H54 (cell line): Measurements from ENCODE around the gene PAGE5.

Source experiments
- DNase-seq: peaks from one replicate; pipeline ENCODE4 v3.0.0; 2011; ENCODE audit warnings: low spot score, mixed read lengths; ENCODE audit not compliant: insufficient read length
- FAIRE-seq: peaks from 3 replicates; lab custom pipeline; 2011; peaks lifted over from hg19 to GRCh38; lab: Jason Lieb, UNC
- POLR2A ChIP-seq: IDR thresholded peaks from 2 replicates; pipeline ENCODE4 v1.6.1; 2011; ENCODE audit warnings: low read depth, mild to moderate bottlenecking, low read length

Gene PAGE5, protein sequence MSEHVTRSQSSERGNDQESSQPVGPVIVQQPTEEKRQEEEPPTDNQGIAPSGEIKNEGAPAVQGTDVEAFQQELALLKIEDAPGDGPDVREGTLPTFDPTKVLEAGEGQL

DNA sequence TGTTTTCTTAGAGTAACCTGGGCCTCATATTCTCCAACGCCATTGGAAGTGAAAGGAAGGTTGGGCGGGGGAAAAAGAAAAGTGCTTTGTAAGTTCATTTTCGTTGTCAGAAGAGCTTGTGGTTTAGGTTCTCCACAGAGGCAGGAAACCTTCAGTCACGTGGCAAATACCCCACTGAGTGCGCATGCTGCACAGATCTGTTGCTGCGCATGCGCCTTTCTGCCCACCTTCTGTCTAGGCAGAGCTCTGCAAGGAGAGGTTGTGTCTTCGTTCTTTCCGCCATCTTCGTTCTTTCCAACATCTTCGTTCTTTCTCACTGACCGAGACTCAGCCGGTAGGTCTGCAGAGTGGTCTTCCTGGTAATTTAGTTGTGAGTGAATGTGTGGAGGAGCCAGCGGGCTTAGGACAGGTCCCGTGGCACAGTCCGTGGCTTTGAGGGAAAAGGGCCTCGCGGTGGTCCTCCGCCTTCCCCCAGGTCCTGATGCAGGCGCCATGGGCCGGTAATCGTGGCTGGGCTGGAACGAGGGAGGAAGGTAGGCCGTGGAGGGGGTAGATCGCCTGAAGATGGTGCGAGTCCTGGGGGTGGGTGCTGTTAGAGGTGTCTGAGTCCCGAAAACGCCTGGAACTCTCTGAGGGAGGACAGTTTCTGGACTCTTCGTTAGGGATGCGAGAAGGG is at the start of gene PAGE5:
Gene PAGE5 (plus strand): TSS at position 228 of the 676 bp plus-strand sequence. CDS start 1,037 bp downstream, outside the sequence.
- TF ChIP-seq POLR2A: no peak
- no peak for DNase-seq
- FAIRE-seq: no peak

DNA sequence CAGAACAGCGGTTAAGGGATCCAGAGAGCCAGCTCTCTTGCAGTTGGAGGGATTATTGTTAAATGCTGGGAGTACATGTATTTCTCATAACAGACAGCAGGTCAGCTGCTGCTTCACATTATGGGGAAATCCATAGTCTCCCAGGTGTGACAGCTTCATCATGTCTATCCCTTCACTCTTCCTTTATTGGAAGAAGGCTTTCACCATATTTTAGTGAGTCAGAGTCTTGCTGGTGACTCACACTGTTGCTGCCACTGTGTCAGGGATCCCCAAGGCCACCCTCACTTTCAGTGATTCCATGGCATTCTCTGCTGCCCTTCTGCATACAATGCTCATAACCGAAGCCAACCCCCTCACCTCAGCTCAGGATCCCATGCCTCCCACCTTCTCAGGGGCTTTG is 32.9 kb upstream of the PAGE5 start:
- FAIRE-seq: no peak
- no peak for DNase-seq

DNA sequence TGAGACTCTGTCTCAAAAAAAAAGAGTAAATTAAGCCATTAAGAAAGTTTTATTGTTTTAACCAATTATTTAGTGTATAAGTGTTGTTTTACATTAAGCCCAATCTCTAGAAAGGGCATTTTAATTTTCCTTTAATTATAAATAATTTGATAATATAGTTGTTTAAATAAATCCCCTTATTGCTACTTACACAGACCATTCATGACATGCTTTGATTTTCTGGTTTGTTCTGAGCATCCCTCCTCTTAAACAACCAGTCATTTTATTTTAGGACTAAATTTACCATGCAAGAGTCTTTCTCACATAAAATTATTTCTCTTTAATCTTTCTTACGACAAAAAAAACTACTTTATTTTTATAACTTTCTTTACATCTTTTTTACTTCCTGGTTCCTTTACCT is 23.5 kb upstream of the PAGE5 start:
- FAIRE-seq: no peak
- no peak for TF ChIP-seq POLR2A
- DNase-seq: no peak

More for the DNA sequence above, 32.9 kb upstream of the PAGE5 start:
- TF ChIP-seq POLR2A: no peak

DNA sequence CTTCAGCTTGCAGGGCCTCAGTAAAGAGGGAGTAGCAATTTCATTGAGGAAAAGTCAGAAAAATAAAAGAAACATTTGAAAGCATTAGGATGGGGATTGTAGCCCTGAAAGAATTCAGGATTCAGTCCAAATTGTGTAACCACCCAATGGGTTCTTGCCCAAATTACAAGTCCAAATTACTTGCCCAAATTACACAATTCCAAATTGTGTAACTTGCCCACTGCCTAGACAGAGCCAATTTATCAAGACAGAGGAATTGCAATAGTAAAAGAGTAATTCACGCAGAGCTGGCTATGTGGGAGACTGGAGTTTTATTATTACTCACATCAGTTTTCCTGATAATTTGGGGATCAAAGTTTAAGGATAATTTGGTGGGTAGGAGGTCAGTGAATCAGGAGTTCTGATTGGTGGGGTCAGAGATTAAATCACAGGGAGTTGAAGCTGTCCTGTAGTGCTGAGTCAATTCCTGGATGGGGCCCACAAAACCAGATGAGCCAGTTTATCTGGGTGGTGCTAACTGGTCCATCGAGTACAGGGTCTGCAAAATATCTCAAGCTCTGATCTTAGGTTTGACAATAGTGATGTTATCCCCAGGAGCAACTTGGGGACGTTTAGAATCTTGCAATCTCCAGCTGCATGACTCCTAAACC is 18.1 kb upstream of the PAGE5 start:
- DNase-seq (no peak), FAIRE-seq (no peak)
- no peak for TF ChIP-seq POLR2A

DNA sequence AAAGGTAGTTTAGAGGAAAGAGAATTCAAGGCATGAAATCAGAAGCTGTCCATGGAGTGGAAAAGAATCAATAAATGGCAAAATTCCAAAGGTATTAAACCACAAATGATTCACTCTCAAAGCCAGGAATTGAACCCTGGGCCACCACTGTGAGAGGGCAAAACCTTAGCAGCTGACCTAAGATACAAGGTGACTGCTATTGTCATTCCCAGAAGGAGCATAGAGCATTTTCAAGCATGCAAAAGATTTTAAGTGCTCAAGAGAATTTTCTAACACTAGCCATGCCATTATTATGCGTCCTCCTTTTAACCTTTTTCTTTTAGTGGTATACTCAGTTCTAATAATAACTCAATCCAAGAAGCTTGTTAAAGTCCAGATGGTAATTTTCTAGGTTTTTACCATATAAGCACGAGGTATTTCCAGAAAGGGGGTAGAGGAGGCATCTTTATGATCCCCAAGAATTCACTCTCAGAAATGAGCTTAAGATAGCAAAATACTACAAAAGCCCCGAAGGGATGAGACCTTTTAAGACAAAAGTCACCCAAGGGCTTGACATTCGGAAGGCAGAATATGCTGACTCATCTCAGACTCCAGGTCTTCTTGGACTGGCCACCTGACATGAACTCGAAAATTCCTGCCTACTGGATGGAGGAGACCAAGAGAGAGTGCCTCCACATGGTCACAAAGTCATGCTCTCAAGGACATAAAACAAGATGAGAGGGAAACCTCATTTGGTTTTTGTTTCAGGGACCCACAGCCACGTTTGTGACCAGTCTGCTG is 13.8 kb upstream of the PAGE5 start:
- no peak for FAIRE-seq
- TF ChIP-seq POLR2A: no peak
- no peak for DNase-seq

DNA sequence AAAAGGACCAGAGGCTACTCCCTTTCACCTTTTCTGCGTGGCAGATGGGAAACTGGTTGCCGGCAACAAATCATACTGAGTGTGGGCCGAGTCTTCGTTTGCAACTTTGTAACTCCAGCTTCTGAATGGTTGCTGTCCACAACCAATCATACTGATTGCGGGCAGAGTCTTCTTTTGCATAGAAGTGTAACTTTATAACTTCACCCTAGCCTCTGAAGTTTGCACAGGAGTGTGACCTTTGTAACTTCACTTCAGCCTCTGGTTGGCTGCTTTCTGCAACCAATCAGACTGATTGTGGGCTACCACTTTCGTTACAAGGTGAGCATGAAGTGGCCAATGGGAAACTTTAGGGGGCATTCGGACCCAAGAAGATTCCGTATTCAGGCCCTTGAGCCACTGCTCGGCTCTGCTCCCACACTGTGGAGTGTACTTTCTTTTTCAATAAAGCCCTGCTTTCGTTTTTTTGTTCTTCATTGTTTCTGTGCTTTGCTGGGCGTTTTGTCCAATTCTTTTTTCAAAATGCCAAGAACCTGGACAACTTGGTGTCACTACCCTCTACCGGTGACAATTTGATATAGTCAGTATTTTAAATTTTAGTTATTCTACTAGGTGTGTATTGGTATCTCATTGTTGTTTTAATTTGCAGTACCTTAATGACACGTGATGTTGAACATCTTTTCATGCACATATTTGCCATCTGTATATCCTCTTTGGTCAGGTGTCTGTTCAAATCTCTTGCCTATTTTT is 9.0 kb upstream of the PAGE5 start:
- TF ChIP-seq POLR2A: no peak
- FAIRE-seq: no peak

DNA sequence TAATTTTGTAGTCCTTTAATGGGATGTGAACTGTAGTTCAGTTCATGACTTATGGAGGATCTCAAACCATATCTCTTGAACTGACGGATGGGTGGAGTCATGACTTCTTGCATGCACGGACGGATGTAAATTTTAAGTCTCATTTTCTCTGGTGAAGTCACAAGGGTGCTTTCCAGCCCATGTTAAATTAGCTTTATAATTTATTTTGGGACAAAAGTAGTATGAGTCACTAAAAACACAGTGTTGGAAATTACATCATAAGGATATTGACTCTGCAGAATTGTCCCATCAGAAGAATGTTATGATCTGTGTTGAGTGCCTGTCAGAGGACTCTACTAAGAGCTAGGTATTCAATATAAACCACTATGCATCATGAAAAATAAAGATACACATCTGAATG is 6.8 kb upstream of the PAGE5 start:
- DNase-seq: no peak
- no peak for TF ChIP-seq POLR2A
- FAIRE-seq: no peak

More for the DNA sequence above, 9.0 kb upstream of the PAGE5 start:
- DNase-seq: no peak

DNA sequence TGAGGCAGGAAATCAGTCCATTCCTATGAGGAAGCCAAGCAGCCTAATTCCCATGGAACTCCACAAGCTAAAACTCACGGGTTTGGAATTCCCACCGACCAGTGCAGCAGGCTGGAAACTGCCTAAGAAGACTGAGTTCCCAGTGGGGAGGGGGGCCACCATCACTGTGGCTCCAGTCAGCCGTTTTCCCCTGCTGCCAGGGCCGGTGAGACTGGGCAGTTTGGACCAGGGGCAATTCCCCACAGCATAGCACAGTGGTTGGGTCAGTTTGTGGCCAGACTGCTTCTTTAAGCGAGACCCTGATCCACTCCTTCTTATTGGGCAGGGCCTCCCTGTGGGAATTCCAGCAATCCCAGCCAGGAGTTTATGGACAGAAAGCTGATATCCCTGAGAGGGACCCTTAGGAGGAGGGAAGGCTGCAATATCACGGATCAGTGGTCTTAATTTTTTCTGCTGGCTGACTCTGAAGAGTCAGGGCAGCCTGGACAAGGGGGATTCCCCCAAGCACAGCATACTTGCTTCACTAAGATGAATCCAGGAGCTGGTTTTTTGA is 20.7 kb downstream of the PAGE5 start:
- FAIRE-seq: no peak
- no peak for DNase-seq
- TF ChIP-seq POLR2A: no peak

DNA sequence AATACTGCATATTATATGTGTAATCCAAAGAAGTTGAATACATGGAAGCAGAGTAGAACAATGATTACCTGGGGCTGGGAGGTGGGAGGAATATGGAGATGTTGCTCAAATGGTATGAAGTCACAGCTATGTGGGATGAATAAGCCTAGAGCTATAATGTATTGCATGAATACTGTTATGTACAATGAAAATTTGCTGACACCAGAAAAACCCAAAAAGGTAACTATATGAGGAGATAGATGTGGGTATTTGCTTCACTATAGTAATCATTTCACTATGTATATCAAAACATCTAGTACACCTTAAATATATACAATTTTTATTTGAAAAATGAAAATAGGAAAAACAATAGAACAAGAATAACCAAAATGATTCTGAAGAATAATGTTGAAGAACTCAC is 33.4 kb downstream of the PAGE5 start:
- FAIRE-seq (no peak), DNase-seq (no peak)
- no peak for TF ChIP-seq POLR2A

DNA sequence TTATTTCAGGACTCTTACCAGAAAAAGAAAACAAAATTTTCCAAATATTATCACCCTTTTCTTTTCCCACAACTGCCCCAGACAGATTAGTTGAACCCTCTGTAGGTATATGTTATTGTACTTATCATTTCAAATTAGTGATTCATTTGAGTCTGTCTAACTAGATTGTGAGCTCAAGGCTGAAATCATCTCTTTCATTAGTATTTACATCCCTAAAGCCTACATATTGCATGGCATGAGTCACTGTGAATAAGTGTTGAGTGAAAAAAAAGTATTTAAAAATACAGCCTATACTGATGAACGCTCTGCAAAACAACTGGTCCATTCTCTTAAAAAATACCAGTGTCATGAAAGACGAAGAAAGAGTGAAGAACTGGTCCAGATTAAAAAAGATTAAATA is 40.7 kb downstream of the PAGE5 start:
- FAIRE-seq (no peak), DNase-seq (no peak)
- no peak for TF ChIP-seq POLR2A

DNA sequence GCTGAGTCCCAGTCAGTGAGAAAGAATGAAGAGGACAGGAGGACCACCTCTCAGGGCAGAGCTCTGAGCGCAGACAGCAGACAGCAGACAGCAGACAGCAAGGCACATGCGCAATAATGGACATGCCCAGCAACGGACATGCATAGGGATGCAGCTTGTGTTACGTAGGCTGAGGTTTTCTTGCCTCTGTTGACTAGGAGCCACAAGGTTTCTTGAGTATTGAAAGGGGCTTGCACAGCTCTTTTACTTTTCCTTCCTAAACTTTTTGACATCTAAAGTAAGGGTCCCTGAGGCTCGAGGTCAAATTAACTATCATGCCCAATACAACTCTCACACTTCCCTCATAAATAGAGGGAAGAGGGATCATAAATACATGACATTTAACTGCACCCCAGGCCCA is 44.7 kb downstream of the PAGE5 start, which contains the start of gene PAGE3:
Gene PAGE3 (minus strand): TSS at position 101 of the 400 bp plus-strand sequence. CDS start 1,013 bp downstream, outside the sequence.
- FAIRE-seq (no peak), DNase-seq (no peak)
- TF ChIP-seq POLR2A: no peak
